Measurements from ENCODE around the gene CDKN2AIP. TPM values are rescaled to one million over a fixed set of nuclear protein-coding genes. Genes with fewer than 3 reads are reported as not detected.
"Not testable (repeated sequence)": the region's sequence is repeated elsewhere in the genome, so short reads cannot be mapped to it uniquely, and the experiment has no call there.

CDKN2AIP gene
- total and polyA plus RNA-seq, 4 donors: 7.2 to 15.1 (median 11.0) TPM

- H3K36me3 ChIP-seq (ENCODE audit: control insufficient read depth in 4 of 4, insufficient read depth in 3 of 4, low read depth in 1 of 4, low read length in 3 of 4): no peaks in the 10 kb centered on the region
- no peak overlapping the region for H3K27ac ChIP-seq (ENCODE audit: low read depth in 1 of 2, low read length in 2 of 2)
- H3K4me3 ChIP-seq (ENCODE audit: low read depth in 1 of 3, low read length in 3 of 3): no peak overlapping the region
- TF ChIP-seq FOXA1 (IDR thresholded peaks at IDR 0.05) (no peak), HNF4G (IDR thresholded peaks at IDR 0.05) (no peak), GABPA (IDR thresholded peaks at IDR 0.05 in 1 of 2, conservative IDR thresholded peaks at IDR 0.05 in 1 of 2) (no peak), RXRA (IDR thresholded peaks at IDR 0.05) (no peak), NR2F2 (IDR thresholded peaks at IDR 0.05) (no peak), ATF3 (IDR thresholded peaks at IDR 0.05) (no peak), FOXA2 (IDR thresholded peaks at IDR 0.05) (no peak), RAD21 (IDR thresholded peaks at IDR 0.05) (no peak), JUND (IDR thresholded peaks at IDR 0.05) (no peak), REST (IDR thresholded peaks at IDR 0.05) (no peak), ZBTB33 (IDR thresholded peaks at IDR 0.05) (no peak), MAX (IDR thresholded peaks at IDR 0.05) (no peak), YY1 (IDR thresholded peaks at IDR 0.05) (no peak), SP1 (IDR thresholded peaks at IDR 0.05) (no peak), HNF4A (conservative IDR thresholded peaks at IDR 0.05) (no peak)
- no peaks in the 10 kb centered on the region for H3K4me1 ChIP-seq (ENCODE audit: control insufficient read depth in 4 of 4, insufficient read depth in 4 of 4, low read length in 3 of 4)
- no peaks in the 10 kb centered on the region for H3K27me3 ChIP-seq (ENCODE audit: control insufficient read depth in 4 of 4, insufficient read depth in 4 of 4, low read length in 3 of 4)
- H3K9ac ChIP-seq (ENCODE audit: low read depth in 1 of 2, low read length in 2 of 2): no peak overlapping the region
- no peak for DNase-seq (ENCODE audit: low spot score)
- H3K9me3 ChIP-seq (ENCODE audit: control insufficient read depth in 4 of 4, low read length in 3 of 4): no peaks in the 10 kb centered on the region
- 79% methylated on average over 5 of the region's 5 CpGs for WGBS
These were observed 13.6 kb downstream of the CDKN2AIP start for GRCh38 chr4:183458005-183458404.

- WGBS: 59% methylated on average over 9 of the region's 11 CpGs
- H3K9ac ChIP-seq (ENCODE audit: low read depth in 1 of 2, low read length in 2 of 2); DNase-seq (ENCODE audit: low spot score); H3K9me3 ChIP-seq (ENCODE audit: control insufficient read depth in 4 of 4, low read length in 3 of 4); H3K36me3 ChIP-seq (ENCODE audit: control insufficient read depth in 4 of 4, insufficient read depth in 3 of 4, low read depth in 1 of 4, low read length in 3 of 4); H3K4me3 ChIP-seq (ENCODE audit: low read depth in 1 of 3, low read length in 3 of 3); H3K27ac ChIP-seq (ENCODE audit: low read depth in 1 of 2, low read length in 2 of 2); H3K27me3 ChIP-seq (ENCODE audit: control insufficient read depth in 4 of 4, insufficient read depth in 4 of 4, low read length in 3 of 4): not testable (repeated sequence)
- peaks cover 0 to 10% (median 4%) of the 10 kb centered on the region in 4 donors for H3K4me1 ChIP-seq (ENCODE audit: control insufficient read depth in 4 of 4, insufficient read depth in 4 of 4, low read length in 3 of 4)
These were observed 19.6 kb downstream of the CDKN2AIP start for GRCh38 chr4:183463903-183464619.

GRCh38 chr4:183465879-183466278 lies 21.4 kb downstream of the CDKN2AIP start:
- H3K9me3 ChIP-seq (ENCODE audit: control insufficient read depth in 4 of 4, low read length in 3 of 4); H3K27ac ChIP-seq (ENCODE audit: low read depth in 1 of 2, low read length in 2 of 2); H3K27me3 ChIP-seq (ENCODE audit: control insufficient read depth in 4 of 4, insufficient read depth in 4 of 4, low read length in 3 of 4); H3K36me3 ChIP-seq (ENCODE audit: control insufficient read depth in 4 of 4, insufficient read depth in 3 of 4, low read depth in 1 of 4, low read length in 3 of 4); DNase-seq (ENCODE audit: low spot score); H3K9ac ChIP-seq (ENCODE audit: low read depth in 1 of 2, low read length in 2 of 2); H3K4me3 ChIP-seq (ENCODE audit: low read depth in 1 of 3, low read length in 3 of 3): not testable (repeated sequence)
- H3K4me1 ChIP-seq (ENCODE audit: control insufficient read depth in 4 of 4, insufficient read depth in 4 of 4, low read length in 3 of 4): peaks cover 0 to 11% (median 4%) of the 10 kb centered on the region in 4 donors
- WGBS: 58% methylated on average over 5 of the region's 5 CpGs
